HCT116 (cell line): ENCODE measurements around the gene FIZ1.

Experiments used
- CEBPB ChIP-seq: IDR thresholded peaks from 2 replicates; pipeline ENCODE4 v1.6.1; 2012; ENCODE audit warnings: low read depth
- CTCF ChIP-seq, 3 experiments: fragments of 200-600 bp in 1 of 3; sonication (generic) in 1 of 3; IDR thresholded peaks in 2 of 3; conservative IDR thresholded peaks in 1 of 3; 2 replicates each; pipeline ENCODE4 v1.5.1; 2012 to 2017; ENCODE audit warnings: low read depth in 2 of 3, low read length in 2 of 3, antibody characterized with exemption in 1 of 3, borderline replicate concordance in 1 of 3, control low read depth in 1 of 3, mild to moderate bottlenecking in 1 of 3, mixed read lengths in 1 of 3, mixed run types in 1 of 3, moderate library complexity in 1 of 3; ENCODE audit not compliant: insufficient read depth in 1 of 3
- EZH2 ChIP-seq: fragments of 200-600 bp; sonication (generic); IDR thresholded peaks from 2 replicates; pipeline ENCODE4 v1.6.1; 2017; ENCODE audit warnings: antibody characterized with exemption, mixed run types
- EZH2phosphoT487 ChIP-seq: fragments of 200-600 bp; IDR thresholded peaks from 2 replicates; pipeline ENCODE4 v1.6.1; 2018; ENCODE audit warnings: antibody characterized with exemption, borderline replicate concordance
- JUND ChIP-seq: IDR thresholded peaks from 2 replicates; pipeline ENCODE4 v1.6.1; 2012
- POLR2A ChIP-seq: IDR thresholded peaks from 2 replicates; pipeline ENCODE4 v1.7.0; 2011; ENCODE audit warnings: borderline replicate concordance; ENCODE audit not compliant: insufficient read depth, insufficient read length; ENCODE audit errors: extremely low read depth
- RAD21 ChIP-seq: IDR thresholded peaks from 2 replicates; pipeline ENCODE4 v1.6.1; 2012; ENCODE audit warnings: low read depth, mild to moderate bottlenecking
- REST ChIP-seq: IDR thresholded peaks from 2 replicates; pipeline ENCODE4 v1.6.1; 2012; ENCODE audit warnings: low read depth
- SIN3A ChIP-seq: IDR thresholded peaks from 2 replicates; pipeline ENCODE4 v1.6.1; 2012; ENCODE audit warnings: low read depth
- SP1 ChIP-seq: IDR thresholded peaks from 2 replicates; pipeline ENCODE4 v1.6.1; 2012; ENCODE audit warnings: low read depth
- ZBTB33 ChIP-seq: IDR thresholded peaks from 2 replicates; pipeline ENCODE4 v1.6.1; 2011; ENCODE audit warnings: mild to moderate bottlenecking, low read length, moderate library complexity; ENCODE audit not compliant: insufficient replicate concordance; ENCODE audit errors: extremely low read depth
- ZFX ChIP-seq: fragments of 450-650 bp; IDR thresholded peaks from 2 replicates; pipeline ENCODE4 v1.6.1; 2017
- ZNF274 ChIP-seq: fragments of 200-500 bp; sonication (Bioruptor generic); IDR thresholded peaks from 2 replicates; pipeline ENCODE4 v1.6.1; 2014; ENCODE audit warnings: mild to moderate bottlenecking, low read depth, low read length, inconsistent platforms

GRCh38 chr19:55546011-55546410, 53.3 kb downstream of the FIZ1 start:
- no peak for TF ChIP-seq CTCF (IDR thresholded peaks at IDR 0.05 in 2 of 3, conservative IDR thresholded peaks at IDR 0.05 in 1 of 3; ENCODE audit: borderline replicate concordance in 1 of 3, insufficient read depth in 1 of 3, low read depth in 2 of 3, low read length in 2 of 3)
- no peak for TF ChIP-seq ZFX
- TF ChIP-seq SIN3A, result no peak
- no peak for TF ChIP-seq CEBPB
- TF ChIP-seq EZH2phosphoT487, result no peak
- no peak for TF ChIP-seq RAD21
- TF ChIP-seq SP1, result no peak
- no peak for TF ChIP-seq JUND
- no peak for TF ChIP-seq POLR2A
- TF ChIP-seq REST, result no peak
- no peak for TF ChIP-seq ZBTB33
- TF ChIP-seq EZH2, result no peak
- TF ChIP-seq ZNF274, result no peak
